Panc1 (cell line): ENCODE results near the gene MAPRE2. TPM values are rescaled to one million over a fixed set of nuclear protein-coding genes. Genes with fewer than 3 reads are reported as not detected.

Experiments
- ATAC-seq: fragments of 200-7000 bp; cut with Tn5 transposase; 2 replicates; pipeline ENCODE4 v1.9.1; 2020; ENCODE audit warnings: mild to moderate bottlenecking, moderate library complexity
- BruUV-seq: library from RNA; stranded (reverse); fragments of 400-500 nt; replicated peaks from 2 replicates; lab custom pipeline; 2021; lab: Mats Ljungman, UMichigan
- CTCF ChIA-PET: fragments of 300-600 bp; sonication (Branson Sonifier 250); formaldehyde crosslinking; loops from one replicate; lab custom pipeline; 2022; ENCODE audit warnings: antibody characterized with exemption; lab: Charles Lee
- POLR2A ChIA-PET: fragments of 300-600 bp; sonication (Branson Sonifier 250); formaldehyde crosslinking; loops from one replicate; lab custom pipeline; 2022; ENCODE audit warnings: antibody characterized with exemption; lab: Charles Lee
- DNase-seq: peaks from one replicate; pipeline ENCODE4 v3.0.0-alpha.2; 2010; ENCODE audit warnings: low read depth, low spot score
- H3K27ac ChIP-seq: 2 replicates; pipeline ENCODE4 v1.5.1; 2011; ENCODE audit warnings: mild to moderate bottlenecking, low read length, inconsistent platforms
- H3K27me3 ChIP-seq: fragments of 200-500 bp; sonication (Bioruptor generic); 2 replicates; pipeline ENCODE4 v1.6.0; 2014; ENCODE audit warnings: low read length, inconsistent platforms; ENCODE audit not compliant: control insufficient read depth, insufficient read depth
- H3K36me3 ChIP-seq: fragments of 200-500 bp; sonication (Bioruptor generic); 2 replicates; pipeline ENCODE4 v1.5.1; 2014; ENCODE audit warnings: inconsistent platforms, mild to moderate bottlenecking, low read length, moderate library complexity; ENCODE audit not compliant: control insufficient read depth, insufficient read depth
- H3K4me1 ChIP-seq: 2 replicates; pipeline ENCODE4 v1.5.1; 2011; ENCODE audit warnings: inconsistent platforms, mild to moderate bottlenecking, low read length, moderate library complexity; ENCODE audit not compliant: control insufficient read depth, insufficient read depth
- H3K4me3 ChIP-seq, 2 experiments: 2 replicates each; pipeline ENCODE4 v1.5.1; 2011 to 2012; ENCODE audit warnings: low read depth in 2 of 2, low read length in 2 of 2, mild to moderate bottlenecking in 2 of 2, inconsistent platforms in 1 of 2, moderate library complexity in 1 of 2
- H3K9me3 ChIP-seq: fragments of 200-500 bp; sonication (Bioruptor generic); 2 replicates; pipeline ENCODE4 v1.5.1; 2014; ENCODE audit warnings: low read depth, mild to moderate bottlenecking, inconsistent platforms, low read length, moderate library complexity; ENCODE audit not compliant: control insufficient read depth, insufficient read depth
- POLR2AphosphoS5 ChIP-seq: IDR thresholded peaks from 2 replicates; pipeline ENCODE4 v1.6.1; 2012; ENCODE audit warnings: mild to moderate bottlenecking, low read depth, low read length, moderate library complexity
- SIN3A ChIP-seq: IDR thresholded peaks from 2 replicates; pipeline ENCODE4 v1.6.1; 2012; ENCODE audit warnings: low read depth, mild to moderate bottlenecking, low read length, moderate library complexity, borderline replicate concordance; ENCODE audit not compliant: insufficient read depth
- TCF7L2 ChIP-seq: IDR thresholded peaks from 2 replicates; pipeline ENCODE4 v1.6.1; 2011; ENCODE audit warnings: mild to moderate bottlenecking, low read depth, low read length, inconsistent platforms
- in situ Hi-C: cut with HindIII; loops from 2 replicates; pipeline ENCODE4 v1.10.0; 2016; ENCODE audit warnings: low sequenced_read_pairs, low pct_unique_long_range_greater_than_20kb
- intact Hi-C: fragments of 100-400 bp; cut with micrococcal nuclease; formaldehyde crosslinking; loops from one replicate; pipeline ENCODE4 v1.10.0; 2022; ENCODE audit not compliant: unreplicated experiment
- total RNA-seq: library from RNA; stranded (reverse); gene quantifications from one replicate; pipeline ENCODE4 v1.2.1, GENCODE V29; 2021; ENCODE audit not compliant: unreplicated experiment
- TF ChIP-seq, protein P1 (sequence below), 2 experiments: IDR thresholded peaks; 2 replicates each; pipeline ENCODE4 v1.6.1; 2011 to 2012; ENCODE audit warnings: low read depth in 2 of 2, control low read depth in 1 of 2, low read length in 1 of 2, mild to moderate bottlenecking in 1 of 2, moderate library complexity in 1 of 2; ENCODE audit not compliant: insufficient read depth in 1 of 2
- TF ChIP-seq, protein P2 (sequence below): fragments of 450-650 bp; IDR thresholded peaks from 2 replicates; pipeline ENCODE4 v1.5.1; 2017; ENCODE audit warnings: mild to moderate bottlenecking

Gene MAPRE2
- total RNA-seq, 1 experiment from 2014 or later, result 14.1 TPM

DNA sequence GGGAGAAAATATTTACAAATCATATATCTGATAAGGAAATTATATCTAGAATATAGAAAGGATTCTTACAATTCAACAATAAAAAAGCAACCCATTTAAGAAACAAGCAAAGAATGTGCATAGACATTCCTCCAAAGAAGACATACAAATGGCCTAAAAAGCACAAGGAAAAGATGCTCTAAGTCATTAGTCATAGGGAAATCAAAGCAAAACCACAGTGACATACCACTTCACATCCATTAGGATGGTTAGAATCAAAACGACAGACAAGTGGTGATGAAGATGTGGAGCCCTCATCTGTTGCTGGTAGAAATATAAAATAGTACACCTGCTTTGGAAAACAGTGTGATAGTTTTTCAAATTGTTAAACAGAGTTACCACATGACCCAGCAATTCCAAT is 48.2 kb downstream of the MAPRE2 start:
- Histone ChIP-seq H3K36me3 (no peaks in the 10 kb centered on the region), H3K27ac (no peak overlapping the region), H3K27me3 (no peaks in the 10 kb centered on the region), H3K4me3 (no peak overlapping the region), H3K4me1 (no peaks in the 10 kb centered on the region), H3K9me3 (no peaks in the 10 kb centered on the region)
- in situ Hi-C loops (no loop called here), intact Hi-C loops (no loop called here)
- BruUV-seq, result no TSS peak
- POLR2A ChIA-PET, result no interaction called here
- CTCF ChIA-PET, result no interaction called here
- ATAC-seq (no peak), DNase-seq (no peak)
- no peak for TF ChIP-seq POLR2AphosphoS5
- no peak for TF ChIP-seq TCF7L2
- TF ChIP-seq, protein P1, sequence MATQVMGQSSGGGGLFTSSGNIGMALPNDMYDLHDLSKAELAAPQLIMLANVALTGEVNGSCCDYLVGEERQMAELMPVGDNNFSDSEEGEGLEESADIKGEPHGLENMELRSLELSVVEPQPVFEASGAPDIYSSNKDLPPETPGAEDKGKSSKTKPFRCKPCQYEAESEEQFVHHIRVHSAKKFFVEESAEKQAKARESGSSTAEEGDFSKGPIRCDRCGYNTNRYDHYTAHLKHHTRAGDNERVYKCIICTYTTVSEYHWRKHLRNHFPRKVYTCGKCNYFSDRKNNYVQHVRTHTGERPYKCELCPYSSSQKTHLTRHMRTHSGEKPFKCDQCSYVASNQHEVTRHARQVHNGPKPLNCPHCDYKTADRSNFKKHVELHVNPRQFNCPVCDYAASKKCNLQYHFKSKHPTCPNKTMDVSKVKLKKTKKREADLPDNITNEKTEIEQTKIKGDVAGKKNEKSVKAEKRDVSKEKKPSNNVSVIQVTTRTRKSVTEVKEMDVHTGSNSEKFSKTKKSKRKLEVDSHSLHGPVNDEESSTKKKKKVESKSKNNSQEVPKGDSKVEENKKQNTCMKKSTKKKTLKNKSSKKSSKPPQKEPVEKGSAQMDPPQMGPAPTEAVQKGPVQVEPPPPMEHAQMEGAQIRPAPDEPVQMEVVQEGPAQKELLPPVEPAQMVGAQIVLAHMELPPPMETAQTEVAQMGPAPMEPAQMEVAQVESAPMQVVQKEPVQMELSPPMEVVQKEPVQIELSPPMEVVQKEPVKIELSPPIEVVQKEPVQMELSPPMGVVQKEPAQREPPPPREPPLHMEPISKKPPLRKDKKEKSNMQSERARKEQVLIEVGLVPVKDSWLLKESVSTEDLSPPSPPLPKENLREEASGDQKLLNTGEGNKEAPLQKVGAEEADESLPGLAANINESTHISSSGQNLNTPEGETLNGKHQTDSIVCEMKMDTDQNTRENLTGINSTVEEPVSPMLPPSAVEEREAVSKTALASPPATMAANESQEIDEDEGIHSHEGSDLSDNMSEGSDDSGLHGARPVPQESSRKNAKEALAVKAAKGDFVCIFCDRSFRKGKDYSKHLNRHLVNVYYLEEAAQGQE (IDR thresholded peaks at IDR 0.05; ENCODE audit: insufficient read depth in 1 of 2, low read depth in 2 of 2, low read length in 1 of 2), result no peak
- TF ChIP-seq, protein P2, sequence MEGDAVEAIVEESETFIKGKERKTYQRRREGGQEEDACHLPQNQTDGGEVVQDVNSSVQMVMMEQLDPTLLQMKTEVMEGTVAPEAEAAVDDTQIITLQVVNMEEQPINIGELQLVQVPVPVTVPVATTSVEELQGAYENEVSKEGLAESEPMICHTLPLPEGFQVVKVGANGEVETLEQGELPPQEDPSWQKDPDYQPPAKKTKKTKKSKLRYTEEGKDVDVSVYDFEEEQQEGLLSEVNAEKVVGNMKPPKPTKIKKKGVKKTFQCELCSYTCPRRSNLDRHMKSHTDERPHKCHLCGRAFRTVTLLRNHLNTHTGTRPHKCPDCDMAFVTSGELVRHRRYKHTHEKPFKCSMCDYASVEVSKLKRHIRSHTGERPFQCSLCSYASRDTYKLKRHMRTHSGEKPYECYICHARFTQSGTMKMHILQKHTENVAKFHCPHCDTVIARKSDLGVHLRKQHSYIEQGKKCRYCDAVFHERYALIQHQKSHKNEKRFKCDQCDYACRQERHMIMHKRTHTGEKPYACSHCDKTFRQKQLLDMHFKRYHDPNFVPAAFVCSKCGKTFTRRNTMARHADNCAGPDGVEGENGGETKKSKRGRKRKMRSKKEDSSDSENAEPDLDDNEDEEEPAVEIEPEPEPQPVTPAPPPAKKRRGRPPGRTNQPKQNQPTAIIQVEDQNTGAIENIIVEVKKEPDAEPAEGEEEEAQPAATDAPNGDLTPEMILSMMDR, result no peak
- no peak for TF ChIP-seq SIN3A

DNA sequence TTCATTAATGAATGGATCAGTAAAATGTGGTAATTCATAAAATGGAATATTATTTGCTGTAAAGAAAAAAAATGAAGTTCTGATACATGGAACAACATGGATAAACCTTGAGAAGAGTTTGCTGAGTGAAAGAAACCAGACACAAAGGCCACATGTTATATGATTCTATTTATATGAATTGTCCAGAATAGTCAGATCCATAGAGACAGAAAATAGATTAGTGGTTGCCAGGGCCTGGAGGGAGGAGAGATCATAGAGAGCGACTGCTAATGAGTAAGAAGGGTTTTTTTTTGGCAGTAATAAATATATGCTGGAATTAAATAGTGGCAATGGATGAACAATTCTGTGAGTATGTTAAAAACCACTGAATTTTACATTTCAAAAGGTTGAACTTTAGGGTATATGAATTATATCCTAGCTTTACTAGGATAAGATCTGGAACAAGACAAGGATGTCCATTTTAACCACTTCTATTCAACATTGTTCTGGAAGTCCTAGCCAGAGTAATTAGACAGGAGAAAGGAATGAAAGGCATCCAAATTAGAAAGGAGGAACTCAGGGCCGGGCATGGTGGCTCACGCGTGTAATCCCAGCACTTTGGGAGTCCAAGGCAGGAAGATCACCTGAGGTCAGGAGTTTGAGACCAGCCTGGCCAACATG is 48.8 kb downstream of the MAPRE2 start:
- POLR2A ChIA-PET, result no interaction called here
- CTCF ChIA-PET, result no interaction called here
- no peaks in the 10 kb centered on the region for H3K9me3 ChIP-seq
- ATAC-seq (no peak), DNase-seq (no peak)
- in situ Hi-C loops (no loop called here), intact Hi-C loops (no loop called here)
- no peaks in the 10 kb centered on the region for H3K36me3 ChIP-seq
- H3K4me3 ChIP-seq, result no peak overlapping the region
- BruUV-seq, result no TSS peak
- H3K4me1 ChIP-seq, result no peaks in the 10 kb centered on the region
- TF ChIP-seq SIN3A (no peak), TCF7L2 (no peak), POLR2AphosphoS5 (no peak)
- TF ChIP-seq, protein P2, result no peak
- TF ChIP-seq, protein P1 (IDR thresholded peaks at IDR 0.05; ENCODE audit: insufficient read depth in 1 of 2, low read depth in 2 of 2, low read length in 1 of 2), result no peak
- H3K27me3 ChIP-seq, result no peaks in the 10 kb centered on the region
- H3K27ac ChIP-seq, result no peak overlapping the region
